Measurements from ENCODE around the gene PCDHGB4. TPM values are rescaled to one million over a fixed set of nuclear protein-coding genes. Genes with fewer than 3 reads are reported as not detected.

PCDHGB4 gene
- total and polyA plus RNA-seq, 9 of the 15 experiments (the other 6 are each of a cell fraction or from before 2014, with no cell fraction given): 0.01 to 0.14 (median 0.03) TPM; not detected in 5

DNA sequence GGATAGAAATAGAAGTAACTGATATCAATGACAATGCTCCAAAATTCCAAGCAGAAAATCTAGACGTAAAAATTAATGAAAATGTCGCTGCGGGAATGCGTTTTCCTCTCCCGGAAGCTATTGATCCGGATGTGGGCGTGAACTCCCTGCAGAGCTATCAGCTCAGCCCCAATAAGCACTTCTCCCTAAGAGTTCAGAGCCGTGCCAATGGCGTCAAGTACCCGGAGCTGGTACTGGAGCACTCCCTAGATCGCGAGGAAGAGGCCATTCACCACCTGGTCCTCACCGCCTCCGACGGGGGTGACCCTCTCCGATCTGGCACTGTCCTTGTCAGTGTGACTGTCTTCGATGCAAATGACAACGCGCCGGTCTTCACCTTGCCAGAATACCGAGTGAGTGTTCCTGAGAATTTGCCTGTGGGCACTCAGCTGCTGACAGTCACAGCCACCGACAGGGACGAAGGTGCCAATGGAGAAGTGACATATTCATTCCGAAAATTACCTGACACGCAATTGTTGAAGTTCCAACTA is 26.1 kb downstream of the PCDHGB4 start:
- 9% methylated on average over 25 of the region's 25 CpGs for WGBS (ENCODE audit: insufficient coverage, low coverage, missing lambda C conversion rate)
- ChIA-PET POLR2A (interaction anchor here (0.8 to 1.9 kb wide), 3 partner anchors 8 to 262 kb away, joined by 4 to 7 read pairs (median 4); partner anchors contain the start of gene PCDHGA11), CTCF (ENCODE audit: low intra/inter-chr PET ratio) (interaction anchor here (0.6 to 1.5 kb wide), 3 partner anchors 125 to 400 kb away, joined by 3 to 4 read pairs (median 3); no protein-coding TSS in a partner anchor)
- FAIRE-seq (no peak), ATAC-seq (no peak), DNase-seq (ENCODE audit: extremely low read depth in 1 of 4, low spot score in 3 of 4) (no peak)
- Histone ChIP-seq H3K9me3 (replicated peaks; ENCODE audit: control insufficient read depth, insufficient read depth, low read depth, low read length) (no peaks in the 10 kb centered on the region; the same call in 1 of the 2 replicates), H4K20me1 (replicated peaks; ENCODE audit: control insufficient read depth, insufficient read depth, low read length) (no peaks in the 10 kb centered on the region), H3K4me3 (0 out of 2 replicates have a peak overlapping the region, but pooled peaks have one; percentile 21), H3K9ac (ENCODE audit: insufficient read depth in 1 of 2, low read depth in 2 of 2, low read length in 2 of 2) (no peak overlapping the region), H3K36me3 (ENCODE audit: control insufficient read depth, insufficient read depth, low read length) (no peaks in the 10 kb centered on the region), H3K27ac (ENCODE audit: extremely low read depth, low read depth, low read length) (no peak overlapping the region), H3K79me2 (ENCODE audit: control insufficient read depth, insufficient read depth, low read length) (no peaks in the 10 kb centered on the region), H3K4me2 (ENCODE audit: insufficient read depth, low read length) (peak overlapping the region; percentile 21), H3K9me1 (ENCODE audit: control insufficient read depth, insufficient read depth, low read length) (no peaks in the 10 kb centered on the region), H3K27me3 (ENCODE audit: control insufficient read depth in 2 of 2, insufficient read depth in 2 of 2, low read length in 2 of 2) (peaks cover 7 to 33% of the 10 kb centered on the region in 2 experiments; a peak in 4 of 5 replicates), H2AFZ (ENCODE audit: low read depth, low read length) (peak overlapping the region; percentile 69; the same call in 1 of the 2 replicates), H3K4me1 (replicated peaks in 1 of 2; ENCODE audit: control insufficient read depth in 2 of 2, insufficient read depth in 2 of 2, low read length in 2 of 2) (peaks cover 0 to 27% of the 10 kb centered on the region in 2 experiments; a peak in 2 of 5 replicates)
- intact Hi-C loops (cut with micrococcal nuclease) (loop anchor here (5.0 kb wide), 1 partner anchor 109 kb away; no protein-coding TSS in a partner anchor), in situ Hi-C loops (cut with MboI) (no loop called here)
- no TSS peak for BruUV-seq (replicated peaks)
- no peak for TF ChIP-seq ZNF3 (CRISPR knock-in tag; IDR thresholded peaks at IDR 0.05)
- TF ChIP-seq NCOA6 (IDR thresholded peaks at IDR 0.05): no peak
- TF ChIP-seq YBX1 (IDR thresholded peaks at IDR 0.05): no peak
- TF ChIP-seq CTBP1 (IDR thresholded peaks at IDR 0.05; ENCODE audit: borderline replicate concordance): no peak
- TF ChIP-seq ZSCAN29 (IDR thresholded peaks at IDR 0.05): no peak
- no peak for TF ChIP-seq MCM5 (IDR thresholded peaks at IDR 0.05; ENCODE audit: low read depth)
- no peak for TF ChIP-seq LEF1 (IDR thresholded peaks at IDR 0.05)
- no peak for TF ChIP-seq ZEB2 (IDR thresholded peaks at IDR 0.05)
- no peak for TF ChIP-seq SMAD3 (CRISPR knock-in tag; conservative IDR thresholded peaks at IDR 0.05)
- no peak for TF ChIP-seq ZNF134 (CRISPR knock-in tag; conservative IDR thresholded peaks at IDR 0.05)
- TF ChIP-seq FOS (IDR thresholded peaks at IDR 0.05; ENCODE audit: extremely low read depth, insufficient read length): no peak
